Sigmoid colon (tissue), 4 donors: ENCODE results near the gene CYSRT1.

ENCODE experiments used
- EP300 ChIP-seq, 4 donors: sonication (generic); formaldehyde crosslinking; IDR thresholded peaks; one replicate each; pipeline ENCODE4 v1.6.1; 2017; ENCODE audit warnings: antibody characterized with exemption in 4 of 4
- POLR2A ChIP-seq, 2 donors: fragments of 450-650 bp; IDR thresholded peaks; one replicate each; pipeline ENCODE4 v1.6.1; 2016; ENCODE audit warnings: antibody characterized with exemption in 2 of 2, mild to moderate bottlenecking in 2 of 2, moderate library complexity in 2 of 2
- TF ChIP-seq, protein P1 (sequence below), 4 experiments: fragments of 450-650 bp in 3 of 4; fragments of 200-600 bp in 1 of 4; IDR thresholded peaks; one replicate each; pipeline ENCODE4 v1.5.1; 2016 to 2019; ENCODE audit warnings: antibody characterized with exemption in 4 of 4, mild to moderate bottlenecking in 3 of 4, moderate library complexity in 2 of 4

DNA sequence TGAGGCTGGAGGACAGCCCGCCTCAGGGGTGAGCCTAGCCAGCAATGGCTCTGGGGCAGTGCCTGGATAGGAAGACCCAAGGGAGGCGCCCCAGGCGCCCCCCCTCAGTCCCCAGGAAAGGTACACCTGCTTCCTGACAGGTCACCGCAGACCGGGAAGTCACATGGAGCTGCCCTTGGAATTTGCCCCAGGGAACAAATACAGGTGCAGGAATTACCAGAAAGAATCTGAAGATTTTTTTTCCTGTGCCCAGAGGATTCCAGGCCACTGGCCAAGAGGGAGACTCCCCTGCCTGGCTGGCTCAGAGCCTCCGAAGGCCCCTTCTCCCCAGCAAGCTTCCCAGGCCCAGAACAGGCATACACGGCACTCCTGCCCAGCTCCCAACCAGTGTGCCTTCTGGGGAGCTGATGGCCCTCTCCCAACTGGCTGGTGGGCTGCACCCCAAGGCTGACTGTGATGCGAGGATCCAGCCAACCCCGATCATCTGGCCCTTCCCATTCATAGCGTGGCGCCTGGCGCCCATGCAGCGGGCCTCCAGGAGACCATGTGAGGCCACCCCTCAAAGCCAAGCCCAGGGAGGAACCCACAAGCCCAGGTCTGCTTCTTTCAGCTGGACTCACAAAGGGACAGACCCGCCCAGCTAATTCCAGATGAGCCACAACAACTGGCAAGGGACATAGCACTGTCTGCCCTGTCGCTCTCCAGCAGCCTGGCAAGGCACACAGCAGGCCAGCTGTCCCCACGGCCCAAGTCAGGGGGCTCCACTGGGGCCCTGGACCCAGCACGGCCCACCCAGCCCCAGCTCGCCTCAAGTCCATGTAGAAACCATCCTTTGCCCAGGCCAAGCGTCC is 26.7 kb upstream of the CYSRT1 start:
- TF ChIP-seq, protein P1, sequence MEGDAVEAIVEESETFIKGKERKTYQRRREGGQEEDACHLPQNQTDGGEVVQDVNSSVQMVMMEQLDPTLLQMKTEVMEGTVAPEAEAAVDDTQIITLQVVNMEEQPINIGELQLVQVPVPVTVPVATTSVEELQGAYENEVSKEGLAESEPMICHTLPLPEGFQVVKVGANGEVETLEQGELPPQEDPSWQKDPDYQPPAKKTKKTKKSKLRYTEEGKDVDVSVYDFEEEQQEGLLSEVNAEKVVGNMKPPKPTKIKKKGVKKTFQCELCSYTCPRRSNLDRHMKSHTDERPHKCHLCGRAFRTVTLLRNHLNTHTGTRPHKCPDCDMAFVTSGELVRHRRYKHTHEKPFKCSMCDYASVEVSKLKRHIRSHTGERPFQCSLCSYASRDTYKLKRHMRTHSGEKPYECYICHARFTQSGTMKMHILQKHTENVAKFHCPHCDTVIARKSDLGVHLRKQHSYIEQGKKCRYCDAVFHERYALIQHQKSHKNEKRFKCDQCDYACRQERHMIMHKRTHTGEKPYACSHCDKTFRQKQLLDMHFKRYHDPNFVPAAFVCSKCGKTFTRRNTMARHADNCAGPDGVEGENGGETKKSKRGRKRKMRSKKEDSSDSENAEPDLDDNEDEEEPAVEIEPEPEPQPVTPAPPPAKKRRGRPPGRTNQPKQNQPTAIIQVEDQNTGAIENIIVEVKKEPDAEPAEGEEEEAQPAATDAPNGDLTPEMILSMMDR (IDR thresholded peaks at IDR 0.05) = no peak
- no peak for TF ChIP-seq POLR2A (IDR thresholded peaks at IDR 0.05)
- TF ChIP-seq EP300 (IDR thresholded peaks at IDR 0.05) = no peak
